MG63 (cell line): ENCODE measurements around the gene KMT5C. TPM values are rescaled to one million over a fixed set of nuclear protein-coding genes. Genes with fewer than 3 reads are reported as not detected.

Experiments used
- DNase-seq: peaks from one replicate; pipeline ENCODE4 v3.0.0-alpha.2; 2020
- H3K27me3 ChIP-seq: fragments of 250-450 bp; sonication (Bioruptor Pico); 2 replicates; pipeline ENCODE4 v1.5.1; 2020; ENCODE audit warnings: mild to moderate bottlenecking, moderate library complexity
- H3K36me3 ChIP-seq: fragments of 250-450 bp; sonication (Bioruptor Pico); 2 replicates; pipeline ENCODE4 v1.5.1; 2020; ENCODE audit warnings: mild to moderate bottlenecking, moderate library complexity
- H3K4me3 ChIP-seq: fragments of 250-450 bp; sonication (Bioruptor Pico); 2 replicates; pipeline ENCODE4 v1.5.1; 2020; ENCODE audit warnings: mild to moderate bottlenecking, moderate library complexity
- H3K9me3 ChIP-seq: fragments of 250-450 bp; sonication (Bioruptor Pico); 2 replicates; pipeline ENCODE4 v1.5.1; 2020; ENCODE audit warnings: mild to moderate bottlenecking, moderate library complexity
- total RNA-seq: library from RNA; depleted of rRNA; stranded (reverse); fragments of >200 nt; shearing (Covaris generic); gene quantifications from 2 replicates; pipeline ENCODE4 v1.2.3, GENCODE V29; 2014; ENCODE audit warnings: low replicate concordance

Gene KMT5C
- total RNA-seq, 1 experiment from 2014 or later, result 11.1 TPM

DNA sequence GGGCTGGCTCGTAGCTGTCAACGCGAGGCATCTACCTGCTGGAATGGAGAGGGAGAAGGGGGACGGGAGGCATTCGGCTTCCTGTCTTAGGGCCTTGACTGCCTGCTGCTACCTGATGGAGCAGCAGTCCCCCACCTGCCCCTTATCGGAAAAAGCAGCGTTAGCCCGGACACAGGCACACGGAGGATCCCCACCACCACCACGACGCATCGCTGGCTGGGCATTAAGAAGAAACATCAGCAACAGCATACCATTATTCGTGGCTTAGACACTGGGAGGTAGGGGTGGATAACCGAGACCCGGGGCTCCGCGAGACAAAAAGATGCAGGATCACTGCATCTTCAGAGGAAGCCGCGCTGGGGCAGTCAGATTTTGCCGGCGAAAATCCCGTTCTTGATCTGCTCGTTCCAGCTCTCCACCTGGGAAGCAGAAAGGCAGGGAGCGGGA lies 13.7 kb downstream of the KMT5C start:
- H3K4me3 ChIP-seq, result peak overlapping the region; percentile 36
- peaks cover 56% of the 10 kb centered on the region for H3K27me3 ChIP-seq
- no peak for DNase-seq
- no peaks in the 10 kb centered on the region for H3K9me3 ChIP-seq
- H3K36me3 ChIP-seq, result no peaks in the 10 kb centered on the region; the same call in 1 of the 2 replicates

DNA sequence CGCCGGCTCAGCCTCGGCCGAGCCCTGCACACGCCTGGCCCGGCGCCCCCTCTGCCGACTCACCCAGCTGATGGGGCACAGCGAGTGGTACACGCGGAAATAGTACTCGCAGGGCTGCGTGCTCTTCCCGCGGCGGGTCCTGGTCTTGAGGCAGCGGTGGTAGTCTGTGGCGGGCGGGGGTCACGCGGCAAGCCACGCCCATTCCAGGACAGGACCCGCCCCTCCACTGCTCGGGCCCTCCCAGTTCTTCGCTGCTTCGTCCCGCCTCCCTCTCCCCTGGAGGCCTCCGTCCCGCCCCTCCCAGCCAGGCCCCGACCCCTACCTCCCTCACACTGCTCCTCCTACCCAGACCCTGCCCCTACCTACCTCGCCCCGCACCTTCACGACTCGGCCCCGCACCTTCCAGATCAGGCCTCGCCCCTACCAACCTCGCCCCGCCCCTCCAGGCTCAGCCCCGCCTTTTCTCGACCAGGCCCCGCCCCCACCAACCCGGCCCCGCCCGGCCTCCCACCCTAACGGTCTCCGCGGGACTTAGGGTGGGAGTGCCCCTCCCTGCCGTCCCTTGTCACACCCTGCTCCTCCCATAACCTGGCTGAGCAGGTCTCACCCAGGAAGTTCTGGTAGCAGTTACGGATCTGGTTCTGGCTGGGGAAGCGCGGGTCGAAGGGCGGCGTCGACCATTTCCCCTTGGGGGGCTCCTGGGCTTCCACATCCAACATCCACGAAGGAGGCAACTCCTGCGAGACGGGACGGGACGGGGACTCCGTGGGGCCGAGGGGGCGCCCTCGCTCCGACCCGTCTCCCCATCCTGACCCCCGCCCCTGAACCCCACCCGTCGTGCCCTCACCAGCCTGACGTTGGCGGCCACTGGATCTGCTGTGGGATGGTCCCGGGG lies 14.4 kb downstream of the KMT5C start:
- no peaks in the 10 kb centered on the region for H3K36me3 ChIP-seq
- peaks cover 56% of the 10 kb centered on the region for H3K27me3 ChIP-seq
- peak overlapping the region; percentile 36 for H3K4me3 ChIP-seq
- peak; percentile 38 for DNase-seq
- no peaks in the 10 kb centered on the region for H3K9me3 ChIP-seq

DNA sequence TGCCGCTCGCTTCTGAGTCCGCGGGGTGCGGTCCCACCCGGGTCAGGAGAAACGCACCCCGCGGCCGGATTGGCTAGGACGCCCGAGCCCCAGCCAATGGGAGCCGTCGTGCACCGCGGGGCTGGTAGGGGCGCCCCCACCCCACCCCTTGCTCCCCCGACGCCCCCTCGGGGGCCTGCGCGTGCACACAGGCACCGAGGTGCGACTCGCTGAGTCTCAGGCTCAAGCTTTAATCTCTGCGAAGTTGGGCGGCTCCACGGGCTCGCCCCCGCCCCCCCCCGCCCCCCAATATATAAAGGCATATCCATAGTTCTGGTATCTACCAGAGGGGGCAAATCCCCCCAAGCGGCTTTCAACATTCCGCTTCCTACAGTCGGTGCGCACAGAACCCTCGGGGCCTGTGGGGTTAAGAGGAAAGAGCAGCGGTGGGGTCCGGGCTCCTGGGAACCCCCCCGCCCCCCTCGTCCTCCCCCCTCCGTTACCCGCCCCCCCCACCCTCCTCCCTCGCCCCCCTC lies 15.1 kb downstream of the KMT5C start, which contains the start of gene COX6B2:
Gene COX6B2 (minus strand): TSS at position 22 of the 515 bp plus-strand sequence. CDS start 198 bp downstream, outside the sequence.
- Histone ChIP-seq H3K27me3 (peaks cover 56% of the 10 kb centered on the region), H3K4me3 (peak within 1 kb of the TSS; percentile 36), H3K36me3 (no peaks in the 10 kb centered on the region), H3K9me3 (no peaks in the 10 kb centered on the region)
- DNase-seq, result no peak

- DNase-seq, result no peak
- Histone ChIP-seq H3K9me3 (no peaks in the 10 kb centered on the region), H3K36me3 (no peaks in the 10 kb centered on the region), H3K4me3 (no peak overlapping the region), H3K27me3 (peaks cover 56% of the 10 kb centered on the region)
Measured at GRCh38 chr19:55355213-55355821, 15.6 kb downstream of the KMT5C start.

- Histone ChIP-seq H3K9me3 (no peaks in the 10 kb centered on the region), H3K36me3 (no peaks in the 10 kb centered on the region), H3K4me3 (no peak overlapping the region), H3K27me3 (peaks cover 37% of the 10 kb centered on the region)
- no peak for DNase-seq
Measured at GRCh38 chr19:55358493-55358892, 18.8 kb downstream of the KMT5C start.

DNA sequence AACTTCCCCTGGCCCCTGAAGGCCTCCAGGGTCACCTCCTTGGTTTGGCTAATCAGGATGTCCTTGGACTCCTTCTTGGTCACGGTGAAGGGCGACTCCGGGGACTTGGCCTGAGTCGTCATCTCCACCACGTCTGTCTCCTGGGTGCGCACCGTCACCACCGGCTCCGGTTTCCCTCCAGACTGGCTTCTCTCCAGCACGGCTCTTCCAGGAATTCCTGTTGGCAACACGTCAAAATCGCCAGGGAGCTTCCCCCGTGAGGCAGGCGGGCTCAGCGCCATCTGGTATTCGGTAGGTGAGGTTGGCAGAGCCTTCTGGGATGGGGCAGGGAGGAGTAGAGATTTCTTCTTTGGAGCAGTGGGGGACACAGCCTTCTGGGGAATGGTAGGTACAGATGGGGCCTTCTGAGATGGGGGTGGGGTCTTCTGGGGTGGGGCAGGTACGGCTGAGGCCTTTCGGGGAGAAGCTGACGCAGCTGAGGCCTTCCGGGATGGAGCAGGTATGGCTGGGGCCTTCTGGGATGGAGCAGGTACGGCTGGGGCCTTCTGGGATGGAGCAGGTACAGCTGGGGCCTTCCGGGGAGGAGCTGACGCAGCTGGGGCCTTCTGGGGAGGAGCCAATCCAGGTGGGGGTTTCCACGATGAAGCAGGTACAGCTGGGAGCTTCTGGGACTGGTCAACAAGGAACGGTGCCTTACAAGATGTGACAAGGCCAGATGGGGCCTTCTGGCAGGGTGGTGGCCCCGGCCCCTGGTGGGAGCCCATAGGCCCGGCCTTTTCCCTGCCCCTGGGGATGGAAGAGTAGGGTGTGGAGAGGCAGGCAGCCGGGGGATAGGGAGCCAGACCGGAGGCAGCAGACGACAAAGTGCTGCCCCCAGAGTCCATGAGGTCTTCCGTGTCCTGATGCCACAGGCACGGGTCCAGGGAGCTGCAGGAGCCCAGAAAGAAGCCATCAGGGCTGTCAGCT lies 19.6 kb downstream of the KMT5C start:
- no peak for DNase-seq

GRCh38 chr19:55360902-55361301 lies 21.2 kb downstream of the KMT5C start:
- H3K27me3 ChIP-seq, result peaks cover 16% of the 10 kb centered on the region
- H3K9me3 ChIP-seq, result no peaks in the 10 kb centered on the region
- H3K4me3 ChIP-seq, result no peak overlapping the region
- DNase-seq, result no peak
- no peaks in the 10 kb centered on the region for H3K36me3 ChIP-seq

More for the DNA sequence above, 19.6 kb downstream of the KMT5C start:
- Histone ChIP-seq H3K36me3 (no peaks in the 10 kb centered on the region), H3K4me3 (no peak overlapping the region), H3K9me3 (no peaks in the 10 kb centered on the region), H3K27me3 (peaks cover 29% of the 10 kb centered on the region)

DNA sequence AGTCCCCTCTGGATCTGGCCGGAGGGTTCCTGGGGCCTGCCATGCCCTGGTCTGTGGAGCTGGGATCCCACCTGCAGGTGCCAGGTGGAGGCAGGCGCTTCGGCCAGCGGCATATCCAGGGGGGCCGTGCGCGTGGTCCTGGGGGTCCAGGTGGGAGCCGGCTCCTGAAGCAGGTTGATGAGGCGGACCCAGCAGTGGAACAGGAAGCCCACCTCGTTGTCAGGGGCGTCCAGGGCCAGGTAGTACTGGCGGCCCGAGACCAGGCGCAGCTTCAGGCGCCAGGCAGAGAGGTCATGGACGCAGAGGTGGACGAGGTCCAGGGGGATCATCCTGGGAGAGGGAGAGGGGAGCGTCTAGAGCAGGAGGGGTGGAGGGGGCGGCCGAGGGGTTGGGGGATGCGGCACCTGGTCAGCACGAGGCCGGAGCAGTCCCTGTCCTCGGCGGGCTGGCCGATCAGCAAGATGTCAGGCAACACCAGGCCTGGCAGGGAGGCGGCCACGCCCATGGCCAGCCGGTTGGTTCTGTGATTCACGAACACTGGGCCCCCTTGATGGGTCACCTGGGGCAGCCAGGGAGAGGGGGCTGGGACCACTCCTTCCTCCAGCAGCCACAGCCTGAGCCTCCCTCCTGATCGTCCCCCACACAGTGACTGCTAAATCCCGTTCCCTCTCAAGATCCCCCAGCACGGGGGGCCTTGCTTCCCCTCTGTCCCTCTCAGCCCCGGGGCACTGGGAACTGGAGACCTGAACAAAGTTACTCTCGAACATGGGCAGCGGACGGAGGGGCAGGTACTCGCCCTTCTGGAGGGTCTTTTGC lies 22.7 kb downstream of the KMT5C start:
- H3K36me3 ChIP-seq, result no peaks in the 10 kb centered on the region
- DNase-seq, result no peak
- no peaks in the 10 kb centered on the region for H3K9me3 ChIP-seq
- no peak overlapping the region for H3K4me3 ChIP-seq
- H3K27me3 ChIP-seq, result peaks cover 3% of the 10 kb centered on the region

DNA sequence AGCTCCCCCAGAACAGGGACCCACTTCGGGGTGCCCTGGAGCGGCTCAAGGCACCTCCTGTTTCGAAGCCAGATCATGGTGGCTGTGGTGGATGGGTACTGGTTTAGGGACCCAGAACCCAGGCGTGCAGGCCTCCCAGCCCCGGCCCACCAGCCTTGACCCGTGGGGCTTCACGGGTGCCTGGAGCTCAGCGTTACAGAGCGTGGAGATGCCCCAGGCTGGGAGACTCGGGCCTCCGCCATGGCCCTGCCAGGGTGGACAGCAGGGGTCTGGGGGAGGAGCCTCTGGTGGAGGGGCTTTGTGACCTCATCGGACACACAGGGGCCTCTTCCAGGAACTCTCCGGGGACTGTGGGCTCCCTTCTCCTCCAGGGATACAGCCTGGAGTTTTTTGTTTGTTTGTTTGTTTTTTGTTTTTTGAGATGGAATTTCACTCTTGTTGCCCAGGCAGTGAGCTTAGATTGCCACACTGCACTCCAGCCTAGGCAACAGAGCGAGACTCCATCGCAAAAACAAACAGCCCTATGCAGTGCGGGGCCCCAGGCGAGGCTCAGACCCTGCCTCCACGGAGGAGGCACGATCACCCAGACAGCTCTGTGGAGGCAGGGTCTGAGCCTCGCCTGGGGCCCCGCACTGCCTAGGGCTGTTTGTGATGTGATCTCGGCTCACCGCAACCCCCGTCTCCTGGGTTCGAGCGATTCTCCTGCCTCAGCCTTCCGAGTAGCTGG lies 23.5 kb downstream of the KMT5C start, which contains the start of gene GARIN5B:
Gene GARIN5B (minus strand): TSS at position 271 of the 727 bp plus-strand sequence. CDS start 194 bp downstream, at position 77.
- H3K9me3 ChIP-seq, result no peaks in the 10 kb centered on the region
- DNase-seq, result no peak
- H3K36me3 ChIP-seq, result no peaks in the 10 kb centered on the region
- no peaks in the 10 kb centered on the region for H3K27me3 ChIP-seq
- no peak within 1 kb of the TSS for H3K4me3 ChIP-seq

GRCh38 chr19:55365245-55365644 lies 25.6 kb downstream of the KMT5C start:
- no peaks in the 10 kb centered on the region for H3K36me3 ChIP-seq

GRCh38 chr19:55365964-55366363 lies 26.3 kb downstream of the KMT5C start:
- H3K4me3 ChIP-seq, result no peak overlapping the region
- peaks cover 8% of the 10 kb centered on the region for H3K27me3 ChIP-seq
- no peaks in the 10 kb centered on the region for H3K9me3 ChIP-seq
- DNase-seq, result no peak
- no peaks in the 10 kb centered on the region for H3K36me3 ChIP-seq

More at GRCh38 chr19:55365245-55365644, 25.6 kb downstream of the KMT5C start:
- Histone ChIP-seq H3K27me3 (peaks cover 6% of the 10 kb centered on the region), H3K9me3 (no peaks in the 10 kb centered on the region), H3K4me3 (no peak overlapping the region)
- DNase-seq, result no peak

GRCh38 chr19:55366790-55367189 lies 27.1 kb downstream of the KMT5C start:
- Histone ChIP-seq H3K36me3 (no peaks in the 10 kb centered on the region), H3K9me3 (no peaks in the 10 kb centered on the region), H3K4me3 (no peak overlapping the region), H3K27me3 (peaks cover 11% of the 10 kb centered on the region)
- DNase-seq, result no peak

- Histone ChIP-seq H3K36me3 (no peaks in the 10 kb centered on the region), H3K4me3 (no peak overlapping the region), H3K27me3 (peaks cover 11% of the 10 kb centered on the region), H3K9me3 (no peaks in the 10 kb centered on the region)
- DNase-seq, result no peak
Measured at GRCh38 chr19:55368106-55368505, 28.4 kb downstream of the KMT5C start.

- peak; percentile 66 for DNase-seq
- H3K36me3 ChIP-seq, result no peaks in the 10 kb centered on the region
- H3K9me3 ChIP-seq, result no peaks in the 10 kb centered on the region
- peaks cover 11% of the 10 kb centered on the region for H3K27me3 ChIP-seq
- no peak overlapping the region for H3K4me3 ChIP-seq
Measured at GRCh38 chr19:55368701-55369563, 29.3 kb downstream of the KMT5C start.
